Germinal center (tissue), 1 donor: ENCODE results near the gene MOB3B.

ENCODE experiments used
- DNase-seq: peaks from one replicate; pipeline ENCODE4 v3.0.0; 2012; ENCODE audit warnings: mixed read lengths, low spot score

MOB3B gene

GRCh38 chr9:27388150-27388549 lies 141.5 kb downstream of the MOB3B start:
- no peak for DNase-seq

- DNase-seq: no peak
Measured at GRCh38 chr9:27387722-27388121, 141.9 kb downstream of the MOB3B start.

GRCh38 chr9:27386571-27387091 lies 143.0 kb downstream of the MOB3B start:
- no peak for DNase-seq

- DNase-seq: no peak
Measured at GRCh38 chr9:27385606-27386322, 143.8 kb downstream of the MOB3B start.

GRCh38 chr9:27384262-27385014 lies 145.2 kb downstream of the MOB3B start:
- DNase-seq: peak; percentile 36

- peak; percentile 42 for DNase-seq
Measured at GRCh38 chr9:27383524-27383923, 146.1 kb downstream of the MOB3B start.

- DNase-seq: no peak
Measured at GRCh38 chr9:27382975-27383374, 146.6 kb downstream of the MOB3B start.

GRCh38 chr9:27382308-27382707 lies 147.3 kb downstream of the MOB3B start:
- no peak for DNase-seq

- DNase-seq: no peak
Measured at GRCh38 chr9:27379311-27380251, 150.0 kb downstream of the MOB3B start.

- DNase-seq: peak; percentile 33
Measured at GRCh38 chr9:27377811-27378456, 151.7 kb downstream of the MOB3B start.

- no peak for DNase-seq
Measured at GRCh38 chr9:27377147-27377807, 152.3 kb downstream of the MOB3B start.

GRCh38 chr9:27373851-27374250 lies 155.8 kb downstream of the MOB3B start:
- DNase-seq: no peak

- DNase-seq: no peak
Measured at GRCh38 chr9:27372615-27373014, 157.0 kb downstream of the MOB3B start.

GRCh38 chr9:27371382-27371781 lies 158.2 kb downstream of the MOB3B start:
- DNase-seq: no peak

GRCh38 chr9:27369591-27369990 lies 160.0 kb downstream of the MOB3B start:
- DNase-seq: peak; percentile 51

GRCh38 chr9:27368316-27368985 lies 161.2 kb downstream of the MOB3B start:
- no peak for DNase-seq

- DNase-seq: no peak
Measured at GRCh38 chr9:27367921-27368315, 161.7 kb downstream of the MOB3B start.

- DNase-seq: peak; percentile 57
Measured at GRCh38 chr9:27367175-27367798, 162.3 kb downstream of the MOB3B start.

GRCh38 chr9:27365707-27366376 lies 163.8 kb downstream of the MOB3B start:
- no peak for DNase-seq
